NOMO-1 treated with dmso at 0.1 percent for 144 hours (cell line): ENCODE data around the gene GAD2.

ENCODE experiments used
- DNase-seq: peaks from one replicate; lab custom pipeline; 2025; ENCODE audit not compliant: unreplicated experiment; lab: John Stamatoyannopoulos, UW

GAD2 gene

DNA sequence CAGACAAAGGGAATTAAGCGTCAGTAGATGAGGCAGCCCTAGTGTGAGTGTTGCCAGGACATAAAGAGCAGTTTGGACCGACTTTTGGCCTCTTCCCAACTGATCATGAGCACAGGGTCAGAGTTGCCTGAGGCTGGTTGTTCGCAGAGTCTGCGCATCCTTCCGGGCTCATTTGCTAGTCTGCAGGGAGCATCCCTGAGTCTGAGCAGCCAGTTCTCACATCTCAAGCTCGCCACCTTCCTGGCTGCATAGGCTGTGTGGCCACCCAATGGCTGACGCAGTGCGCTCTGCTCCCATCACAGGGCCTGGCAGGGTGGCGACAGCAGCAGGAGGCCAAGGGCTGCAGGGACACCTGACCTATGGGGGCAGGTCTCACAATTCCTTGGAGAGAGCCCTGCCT is 5.0 kb downstream of the GAD2 start:
- no peak for DNase-seq

DNA sequence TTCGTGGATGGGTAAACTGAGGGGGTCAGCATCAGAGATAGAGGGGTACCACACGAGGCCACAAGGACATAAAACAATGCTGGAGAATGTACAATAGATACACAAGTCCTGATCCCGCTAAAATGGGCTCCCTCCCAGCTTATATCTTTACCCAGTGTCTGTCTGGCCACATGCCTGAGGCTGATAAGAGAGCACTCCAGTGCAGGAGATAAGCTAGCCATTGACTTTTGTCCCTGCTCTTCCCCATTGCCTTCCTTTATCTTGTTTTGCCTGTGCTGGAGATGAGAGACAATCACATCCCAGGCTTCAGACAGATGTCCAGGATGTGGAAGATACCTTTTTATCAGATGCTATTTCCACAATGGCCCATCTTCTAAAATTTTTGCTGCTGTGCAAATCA is 6.0 kb downstream of the GAD2 start:
- no peak for DNase-seq

DNA sequence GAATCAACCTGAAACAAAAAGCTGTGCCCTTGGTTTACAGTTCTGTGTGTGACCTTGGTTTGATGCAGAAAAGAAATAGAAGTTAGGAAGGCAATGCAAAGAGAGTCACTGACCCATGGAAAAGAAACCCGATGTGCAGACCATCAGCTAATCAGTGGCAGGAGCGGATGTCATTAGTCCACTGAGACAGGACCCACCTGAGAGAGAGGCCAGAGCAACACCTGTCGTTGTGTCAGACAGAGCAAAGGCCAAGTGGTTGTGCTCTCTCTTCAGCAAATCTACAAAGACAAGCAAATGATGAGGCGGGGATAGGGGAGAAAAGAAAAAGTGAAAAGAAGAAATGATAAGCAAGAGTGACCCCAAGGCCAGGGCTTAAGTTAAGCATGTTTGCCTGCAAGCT is 8.7 kb downstream of the GAD2 start:
- DNase-seq = no peak

DNA sequence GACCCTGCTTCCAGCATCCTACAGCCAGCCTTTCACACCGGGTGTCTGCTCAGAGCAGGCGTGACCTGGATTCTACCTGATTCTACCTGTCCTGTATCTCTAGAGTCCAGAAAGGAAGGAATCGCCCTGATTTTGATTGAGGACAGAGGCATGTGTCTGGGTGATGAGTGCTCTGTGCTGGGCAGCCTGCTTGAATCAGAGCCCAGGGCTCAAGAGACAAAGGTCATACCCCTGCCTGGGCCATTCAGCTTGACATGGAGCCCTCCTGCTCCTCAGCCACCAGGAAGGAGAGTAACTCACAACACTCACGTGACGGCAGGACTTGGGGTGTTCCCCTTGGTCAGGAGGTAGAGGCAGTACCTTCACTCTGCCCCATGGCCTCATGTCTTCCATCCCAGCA is 11.2 kb downstream of the GAD2 start:
- no peak for DNase-seq

DNA sequence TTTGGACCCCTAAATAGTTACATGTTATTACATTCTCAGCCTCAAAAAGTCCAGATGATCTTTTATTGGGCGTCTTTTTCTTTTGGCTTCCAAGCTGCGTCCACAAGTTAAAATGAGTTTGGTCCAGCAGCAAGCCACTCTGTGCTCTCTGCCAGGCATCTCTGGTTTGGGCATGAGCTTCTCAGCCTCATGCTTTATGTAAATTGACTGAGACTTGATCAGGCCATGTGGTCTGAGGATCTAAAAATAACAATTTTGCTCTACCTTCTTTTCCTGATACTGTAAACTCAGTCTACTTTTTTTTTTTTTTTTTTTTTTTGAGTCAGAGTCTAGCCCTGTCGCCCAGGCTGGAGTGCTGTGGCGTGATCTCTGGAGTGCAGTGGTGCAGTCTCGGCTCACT is 15.6 kb downstream of the GAD2 start:
- DNase-seq = no peak

DNA sequence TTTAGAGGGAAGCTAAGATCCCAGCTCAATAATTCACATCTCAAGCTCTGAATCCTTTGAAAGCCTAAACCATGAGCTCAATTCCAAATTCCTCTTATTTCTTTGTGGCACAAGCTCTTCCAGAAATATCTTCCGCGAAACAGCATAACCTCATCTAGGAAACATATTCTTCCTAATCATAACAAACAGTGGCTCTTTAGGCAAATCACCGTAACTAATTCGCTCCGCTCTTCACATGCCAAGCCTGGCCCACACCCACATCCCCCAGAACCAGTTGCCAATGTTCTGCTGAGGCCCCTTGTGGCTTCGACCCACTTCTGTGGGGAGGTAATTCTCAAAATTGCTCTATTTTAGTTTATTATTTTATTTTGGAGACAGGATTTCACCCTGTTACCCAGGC is 19.2 kb downstream of the GAD2 start:
- DNase-seq = no peak

DNA sequence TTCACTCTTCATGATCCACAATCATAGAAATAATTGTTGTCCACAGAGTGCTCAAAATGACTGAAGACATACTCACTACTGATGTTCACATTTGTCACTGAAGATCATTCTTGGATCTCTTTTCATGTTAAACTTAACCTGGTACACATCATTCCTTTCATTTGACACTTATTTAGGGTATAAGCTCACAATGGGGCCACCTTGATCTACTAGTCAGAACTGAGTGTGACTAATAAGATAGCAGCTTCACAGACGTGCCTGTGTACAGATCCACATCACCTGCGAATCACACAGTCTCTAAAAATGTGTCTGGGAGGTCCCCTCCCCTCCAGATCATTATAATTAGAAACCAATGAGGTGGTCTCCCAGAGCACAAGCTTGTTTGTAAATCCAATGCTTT is 21.8 kb downstream of the GAD2 start:
- no peak for DNase-seq

DNA sequence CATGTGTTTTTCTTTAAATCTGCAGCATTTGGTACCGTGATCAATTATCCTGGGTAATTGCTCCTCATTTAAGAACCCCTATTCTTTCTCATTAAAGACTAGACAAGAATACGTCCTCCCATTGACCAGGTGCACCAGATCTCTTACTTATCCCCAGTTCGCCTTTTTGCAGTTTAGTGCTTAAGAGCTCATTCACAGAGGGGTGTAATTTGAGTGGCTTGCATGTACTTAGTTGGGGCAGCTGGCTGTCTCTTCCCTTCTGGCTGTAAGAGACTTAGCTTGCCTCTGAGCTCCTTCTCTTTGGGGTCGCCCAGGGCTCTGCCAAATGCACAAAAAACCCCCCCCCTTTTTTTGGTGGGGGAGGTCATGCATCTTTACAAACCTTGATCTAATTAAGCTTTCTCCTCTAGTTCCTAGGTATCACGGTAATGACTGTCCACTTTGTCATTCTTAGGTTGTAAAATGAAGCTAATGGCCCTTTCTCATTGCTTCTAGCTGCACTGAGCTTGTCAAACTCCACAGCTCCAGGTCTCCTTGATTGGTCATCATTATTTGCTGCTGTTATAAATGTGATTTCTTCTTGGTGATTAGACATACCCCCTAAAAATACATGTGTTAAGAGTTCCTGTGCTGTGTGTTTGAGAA is 26.3 kb downstream of the GAD2 start:
- no peak for DNase-seq

DNA sequence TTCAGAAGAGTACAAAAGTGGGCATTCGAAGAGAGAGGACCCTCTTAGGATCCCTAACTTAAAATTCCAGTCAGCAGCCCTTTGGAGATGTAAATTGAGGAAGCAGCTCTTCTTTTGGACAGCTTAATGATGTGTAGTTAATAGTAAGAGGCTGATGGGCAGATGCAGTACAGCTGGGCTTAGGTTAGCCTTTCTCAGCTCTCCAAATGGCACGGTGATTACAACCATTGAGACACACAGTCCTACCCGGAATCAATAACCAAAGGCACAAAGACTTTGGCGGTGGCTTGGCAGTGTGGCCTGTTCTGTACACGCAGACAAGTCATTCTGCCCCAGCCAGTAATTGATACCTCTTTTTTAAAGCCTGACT is 26.8 kb downstream of the GAD2 start:
- no peak for DNase-seq

DNA sequence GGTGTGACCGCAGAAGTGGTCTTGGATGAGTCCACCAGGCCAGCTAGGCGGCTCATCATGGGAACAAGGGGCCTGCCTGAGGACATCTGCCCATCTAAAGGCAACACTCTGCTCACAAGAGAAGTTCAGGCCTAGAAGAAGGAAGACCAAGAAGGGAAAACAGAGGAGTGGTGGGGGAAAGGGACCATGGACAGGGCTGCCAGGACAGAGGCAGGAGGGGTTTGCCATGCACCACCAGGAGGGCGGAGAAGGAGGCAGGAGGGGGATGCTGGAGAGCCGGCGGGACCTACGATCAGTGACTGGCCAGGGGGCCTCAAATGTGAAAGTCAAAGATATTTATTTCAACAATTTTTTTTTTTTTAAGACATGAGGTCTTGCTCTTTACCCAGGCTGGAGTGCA is 33.1 kb downstream of the GAD2 start:
- no peak for DNase-seq

DNA sequence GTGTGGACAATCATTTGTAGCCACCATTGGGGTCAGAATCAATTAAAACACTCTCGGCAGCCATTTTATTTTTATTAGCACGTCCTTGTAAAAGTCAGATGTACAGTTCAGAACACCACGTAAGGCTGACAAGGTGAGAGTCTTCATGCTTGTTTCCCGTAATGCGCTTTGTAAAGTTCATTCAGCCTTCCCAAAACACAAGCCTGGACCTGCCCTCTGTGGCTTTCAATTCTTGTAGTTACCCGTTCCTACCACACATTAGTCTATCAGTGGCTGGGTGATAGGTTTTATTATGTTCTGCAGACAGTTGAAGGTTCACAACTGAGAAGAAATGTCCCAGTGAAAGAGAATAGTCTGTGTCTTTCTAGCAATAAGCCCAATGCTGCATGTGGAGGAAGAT is 35.4 kb downstream of the GAD2 start:
- no peak for DNase-seq

DNA sequence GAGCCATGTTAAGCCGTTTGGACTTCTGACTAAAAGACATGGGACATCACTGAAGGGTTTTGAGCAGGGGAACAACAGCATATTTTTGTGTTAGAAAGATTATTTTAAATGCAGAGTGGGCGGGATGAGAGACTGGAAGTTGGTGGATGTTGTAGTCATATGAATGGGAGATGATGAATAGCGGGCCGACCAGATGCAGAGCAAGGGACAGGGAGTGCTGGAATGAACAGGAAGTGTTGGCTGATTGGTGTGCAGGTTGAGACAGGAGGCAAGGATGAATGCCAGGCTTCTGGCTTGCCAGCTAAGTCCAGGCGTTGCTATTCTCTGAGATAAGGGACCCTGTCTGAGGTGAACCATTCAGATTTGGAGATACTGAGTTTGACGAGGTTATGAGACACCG is 38.0 kb downstream of the GAD2 start:
- no peak for DNase-seq

DNA sequence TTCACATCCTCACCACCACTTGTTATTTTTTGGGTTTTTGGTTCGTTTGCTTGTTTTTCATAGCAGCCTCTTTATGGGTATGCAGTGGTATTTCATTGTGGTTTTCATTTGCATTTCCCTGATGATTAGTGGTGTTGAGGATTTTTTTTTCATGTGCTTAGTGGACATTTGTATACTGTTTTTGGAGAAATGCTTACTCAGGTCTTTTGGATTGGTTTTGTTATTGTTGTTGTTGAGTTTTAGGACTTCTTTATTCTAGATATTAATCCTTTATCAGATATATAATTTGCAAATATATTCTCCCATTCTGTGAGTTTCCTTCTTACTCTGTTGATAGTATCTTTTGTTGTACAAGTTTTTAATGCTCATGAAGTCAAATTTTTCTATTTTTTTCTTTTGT is 42.8 kb downstream of the GAD2 start:
- DNase-seq = no peak

DNA sequence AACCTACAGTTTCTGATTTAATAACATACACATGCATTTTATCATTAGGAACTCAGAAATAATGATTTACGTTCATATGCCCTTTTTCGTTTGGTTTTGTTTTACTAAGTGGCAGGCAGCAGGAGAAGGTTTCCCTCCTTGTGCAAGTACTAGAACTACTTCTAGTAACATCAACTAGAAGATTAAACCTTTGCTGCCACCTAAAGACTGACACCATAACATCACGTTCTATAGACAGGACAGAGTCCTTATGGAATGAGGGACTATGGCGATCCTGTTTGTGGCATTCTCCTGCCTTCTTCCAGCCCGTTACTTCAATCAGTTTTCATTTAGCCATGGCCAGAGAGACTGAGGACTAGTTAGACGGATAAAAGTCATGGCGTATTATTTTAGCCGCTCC is 53.2 kb downstream of the GAD2 start:
- peak; percentile 22 for DNase-seq

DNA sequence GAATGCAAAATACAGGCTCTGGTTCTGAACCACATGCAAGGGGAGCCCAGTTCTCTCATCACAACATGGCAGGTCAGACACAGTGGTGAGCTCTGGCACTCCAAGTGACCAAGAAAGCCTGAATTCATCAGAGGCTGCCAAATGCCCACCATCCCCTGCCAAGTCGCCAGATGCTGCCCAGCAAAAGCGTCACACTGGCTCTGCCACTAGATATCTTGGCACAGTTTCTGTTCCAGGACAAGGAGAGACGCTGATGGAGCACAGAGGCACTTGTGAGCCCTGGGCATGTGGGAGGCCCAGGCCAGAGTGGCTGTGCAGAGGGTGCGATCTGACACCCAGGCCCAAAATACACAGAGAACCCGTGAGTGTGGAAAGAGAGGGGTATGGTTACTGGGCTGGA is 57.8 kb downstream of the GAD2 start:
- DNase-seq = no peak

DNA sequence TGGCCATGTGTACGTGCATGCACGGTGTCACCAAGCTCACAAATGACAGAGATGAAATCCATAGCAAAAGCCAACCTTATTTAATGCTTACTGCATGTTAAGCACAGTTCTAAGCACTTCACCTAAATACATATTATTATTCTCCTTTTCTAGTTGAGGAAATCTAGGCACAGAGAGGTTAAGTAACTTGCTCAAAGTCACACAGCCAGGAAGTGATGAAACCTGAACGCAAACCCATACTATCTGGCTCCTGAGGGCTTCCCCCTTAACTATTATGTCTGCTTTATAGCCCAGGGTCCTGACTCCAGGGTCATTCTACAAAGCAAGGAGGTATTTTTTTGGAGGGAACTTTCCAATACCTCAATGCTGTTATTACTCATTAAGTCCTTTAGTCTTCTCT is 61.7 kb downstream of the GAD2 start:
- DNase-seq = no peak

DNA sequence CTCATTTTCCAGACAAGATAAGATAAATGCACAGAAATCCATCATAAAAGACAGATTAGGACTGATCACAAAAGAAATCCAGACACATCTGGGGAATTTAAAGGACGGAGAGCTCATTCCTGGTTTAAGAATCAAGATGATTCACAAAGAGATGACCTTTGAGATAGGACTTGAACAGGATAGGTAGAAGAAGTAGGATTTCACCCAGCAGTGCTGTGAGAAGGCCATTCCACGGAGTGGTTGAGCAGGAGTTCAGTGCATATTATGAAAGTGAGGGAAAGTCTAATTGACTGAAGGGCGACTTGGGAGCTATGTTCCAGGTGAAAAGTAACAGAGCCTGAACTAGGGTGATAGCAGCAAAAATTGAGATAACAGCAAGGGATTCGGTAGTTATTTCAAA is 73.7 kb downstream of the GAD2 start:
- DNase-seq = no peak

DNA sequence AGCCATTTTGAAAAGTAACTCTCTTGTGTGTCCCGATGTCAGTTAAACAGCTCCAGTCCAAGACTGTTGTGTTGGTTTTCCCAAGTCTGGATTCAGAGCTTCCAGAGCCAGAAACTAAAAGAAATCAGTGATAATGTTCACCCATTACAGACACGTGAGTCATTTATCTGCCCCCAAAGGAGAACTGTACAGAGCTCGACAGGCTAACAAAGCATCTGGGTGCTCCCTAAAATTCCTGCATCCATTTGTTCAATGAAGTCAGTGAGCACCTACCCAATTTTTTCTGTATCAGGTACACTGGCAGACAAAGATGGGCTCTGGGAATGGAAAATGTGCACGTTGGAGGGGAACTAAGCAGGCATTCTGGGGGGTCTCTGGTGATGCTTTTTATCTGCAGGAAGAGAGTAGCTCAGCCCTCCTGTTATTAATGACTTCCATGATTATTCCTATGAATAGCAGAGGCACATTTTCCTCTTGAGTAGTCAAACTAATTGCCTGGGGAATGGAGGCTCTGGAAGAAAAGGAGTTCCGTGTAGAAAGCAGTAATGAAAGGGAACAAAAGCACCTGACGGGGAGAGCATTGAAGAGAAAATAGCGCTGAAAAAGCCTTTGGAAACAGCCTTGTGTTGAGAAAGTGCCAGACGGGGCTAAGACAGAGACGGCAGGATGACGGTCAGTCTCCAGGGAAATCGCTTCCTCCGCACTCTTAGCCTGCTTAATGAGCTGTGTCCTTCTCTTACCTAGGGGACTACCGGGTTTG is 75.3 kb downstream of the GAD2 start:
- DNase-seq = no peak

DNA sequence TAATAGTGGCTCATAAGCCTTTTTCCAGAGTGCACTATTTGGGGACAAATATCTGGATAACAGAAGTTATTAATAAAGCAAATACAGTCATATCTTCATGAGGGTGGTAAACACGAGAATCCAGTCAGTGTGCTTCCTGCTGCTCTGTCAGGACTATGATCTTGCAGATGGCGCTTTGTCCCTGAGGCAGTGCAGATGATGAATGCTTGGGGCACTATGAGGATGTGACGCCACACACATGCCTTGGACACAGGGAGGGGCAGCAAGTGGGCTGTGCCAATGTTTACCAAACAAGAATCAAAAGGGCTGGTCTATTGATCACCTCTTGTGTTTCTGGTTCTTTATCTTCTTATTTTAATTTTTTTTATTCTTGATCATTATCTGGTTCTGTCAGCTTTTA is 79.8 kb downstream of the GAD2 start:
- no peak for DNase-seq

DNA sequence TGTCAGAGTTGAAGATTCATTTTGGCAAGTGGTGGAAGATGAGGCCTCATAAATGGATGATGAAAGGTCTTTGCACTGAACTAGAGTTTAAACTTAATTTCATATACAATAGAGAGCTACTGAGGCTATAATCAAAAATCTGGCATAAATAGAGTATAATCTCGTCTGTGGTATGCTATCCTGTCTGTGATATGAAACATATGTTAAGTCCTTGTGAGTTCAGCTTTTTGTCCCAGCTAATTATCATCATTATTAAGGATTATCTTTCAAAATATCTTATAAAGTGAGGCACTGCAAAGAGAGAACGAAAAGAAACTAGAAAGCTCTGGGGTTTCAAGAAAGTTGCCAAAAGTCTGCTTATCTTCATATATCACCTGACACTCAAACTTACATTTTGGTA is 83.4 kb downstream of the GAD2 start:
- no peak for DNase-seq

DNA sequence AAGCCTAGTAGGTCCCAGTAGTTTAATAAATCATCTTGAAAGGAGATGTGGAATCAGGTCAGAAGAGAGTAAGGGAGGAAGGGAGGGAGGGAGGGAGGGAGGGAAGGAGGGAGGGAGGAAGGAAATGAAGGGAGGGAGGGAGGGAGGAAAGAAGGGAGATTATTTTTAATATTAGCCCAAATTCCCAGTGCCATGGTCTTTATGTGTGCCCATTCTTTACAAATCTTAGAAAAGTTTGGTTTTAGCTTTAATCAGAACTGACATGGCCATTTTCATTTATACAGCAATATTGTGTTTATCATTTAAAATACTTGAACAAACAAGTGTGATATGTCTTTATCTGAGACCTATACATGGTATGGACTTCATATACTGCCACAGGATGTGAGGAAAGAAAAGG is 86.8 kb downstream of the GAD2 start:
- DNase-seq = no peak

DNA sequence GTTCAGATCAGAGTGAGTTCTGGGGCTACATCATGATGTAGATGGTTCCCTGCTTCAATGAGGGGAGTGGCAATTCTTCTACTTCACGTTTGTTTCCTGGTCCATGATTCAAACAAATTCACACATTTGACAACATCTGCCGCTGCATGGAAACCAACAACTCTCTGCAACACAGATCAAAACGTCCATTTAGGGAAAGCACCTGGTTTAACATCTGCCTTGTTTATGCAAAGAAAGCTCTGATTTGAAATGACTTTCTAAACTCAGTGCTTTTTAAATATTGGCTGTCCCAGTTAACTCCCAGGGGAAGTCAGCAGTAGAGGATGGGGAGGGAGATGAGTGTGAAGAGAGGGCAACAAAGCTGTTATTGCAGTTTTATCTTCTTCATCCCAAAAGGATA is 93.8 kb downstream of the GAD2 start:
- DNase-seq = no peak

DNA sequence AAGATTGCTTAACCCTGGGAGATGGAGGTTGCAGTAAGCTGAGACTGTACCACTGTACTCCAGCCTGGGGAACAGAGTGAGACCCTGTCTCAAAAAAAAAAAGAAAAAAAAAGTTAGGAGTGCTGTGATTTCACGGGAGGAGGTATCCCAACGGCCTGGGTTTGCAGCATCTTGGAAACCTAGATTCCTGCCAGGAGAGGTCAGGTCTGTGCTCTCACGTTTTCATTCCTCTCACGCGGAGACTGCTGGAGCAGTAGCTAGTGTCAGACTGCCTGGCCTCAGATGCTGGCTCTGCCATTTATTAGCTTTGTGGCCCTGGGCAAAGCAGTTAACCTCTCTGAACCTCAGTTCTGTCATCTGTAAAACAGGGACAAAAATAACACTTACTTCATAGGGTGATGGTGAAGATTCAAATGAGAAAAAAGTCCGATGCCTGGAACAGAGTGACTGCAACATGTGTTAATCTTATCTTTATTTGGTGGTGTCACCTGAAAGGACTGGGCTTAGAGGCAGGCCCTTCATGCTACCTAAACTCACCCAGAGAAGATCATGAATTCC is 94.9 kb downstream of the GAD2 start:
- DNase-seq = no peak
